GM21737 (cell line): Measurements from ENCODE around the gene MYH13.

Experiments
- ATAC-seq: cut with Tn5 transposase; IDR thresholded peaks from one replicate; pipeline ENCODE4 v1.9.1; 2021; ENCODE audit warnings: mild to moderate bottlenecking, moderate library complexity; ENCODE audit not compliant: unreplicated experiment

Gene MYH13

DNA sequence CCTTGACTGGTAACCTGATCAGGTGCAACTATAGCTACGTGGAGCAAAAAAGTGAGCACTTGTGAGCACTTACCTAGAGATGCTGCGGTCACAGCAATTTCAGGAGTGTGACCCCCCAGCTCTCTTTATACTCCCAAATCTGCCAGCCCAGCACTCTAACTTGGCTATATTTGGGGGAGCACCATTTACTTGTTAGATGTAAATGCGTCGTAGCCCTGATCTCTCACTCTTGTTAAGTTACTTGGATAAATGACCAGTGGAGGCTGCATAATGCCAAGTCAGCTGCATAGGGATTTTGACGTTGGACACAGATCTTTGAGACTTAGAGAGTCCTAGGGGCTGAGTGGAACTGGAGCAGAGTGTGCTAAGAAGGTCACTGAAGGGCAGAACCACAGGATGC, at the start of gene MYH13:
MYH13 (minus strand) TSS at position 101 of the 400 bp plus-strand sequence. CDS start 8,476 bp downstream, outside the sequence.
- no peak for ATAC-seq

DNA sequence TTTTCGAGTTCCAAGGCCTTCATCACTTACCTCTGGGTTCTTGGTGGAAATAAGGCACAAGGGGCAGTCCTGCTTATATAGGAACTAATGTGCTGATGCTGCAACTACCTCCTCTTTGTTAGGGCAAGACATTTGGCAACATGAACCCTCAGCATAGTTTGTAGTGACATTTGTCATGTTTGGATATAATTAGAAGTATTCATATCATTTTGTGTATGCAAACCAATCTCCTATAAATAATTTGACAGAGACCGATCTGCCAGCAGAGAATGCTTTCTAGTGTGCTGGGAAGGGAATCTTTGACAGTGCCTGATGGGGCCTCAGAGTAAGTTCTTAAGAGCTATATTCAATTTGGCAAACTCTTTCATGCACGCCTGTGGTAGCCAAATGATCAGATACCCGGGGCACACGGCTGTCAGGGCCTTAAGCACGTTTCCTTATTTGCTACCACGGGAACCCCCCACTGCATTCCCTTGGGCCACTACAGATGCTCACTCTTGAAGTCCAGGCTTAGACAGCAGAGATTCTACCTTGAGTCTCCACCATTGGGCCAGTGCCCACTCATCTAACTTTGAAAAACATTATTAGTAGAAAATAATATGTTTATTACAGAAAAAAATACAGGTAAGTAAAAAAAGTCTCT, 49.2 kb upstream of the MYH13 start, which contains the start of gene MYH8:
MYH8 (minus strand) TSS at position 51 of the 643 bp plus-strand sequence. CDS start 1,723 bp downstream, outside the sequence.
- no peak for ATAC-seq

DNA sequence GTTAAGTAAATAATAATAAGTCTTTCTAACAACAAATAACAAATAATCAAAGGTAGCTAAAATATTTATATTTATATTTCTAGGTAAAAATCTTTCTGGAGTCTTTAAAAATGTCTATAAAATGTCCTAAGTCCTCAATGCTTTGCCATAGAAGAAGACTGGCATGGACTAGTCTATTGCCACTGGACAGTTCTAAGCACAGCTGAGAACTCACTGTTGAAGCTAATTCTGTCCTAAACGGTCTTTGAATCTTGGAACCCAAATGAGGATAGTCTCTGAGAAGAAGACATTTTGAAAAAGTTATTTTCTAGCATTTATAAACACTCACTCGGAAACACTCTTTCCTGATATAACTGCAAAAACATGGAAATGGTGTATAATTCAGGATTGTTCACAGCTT, 48.4 kb upstream of the MYH13 start:
- ATAC-seq = no peak

DNA sequence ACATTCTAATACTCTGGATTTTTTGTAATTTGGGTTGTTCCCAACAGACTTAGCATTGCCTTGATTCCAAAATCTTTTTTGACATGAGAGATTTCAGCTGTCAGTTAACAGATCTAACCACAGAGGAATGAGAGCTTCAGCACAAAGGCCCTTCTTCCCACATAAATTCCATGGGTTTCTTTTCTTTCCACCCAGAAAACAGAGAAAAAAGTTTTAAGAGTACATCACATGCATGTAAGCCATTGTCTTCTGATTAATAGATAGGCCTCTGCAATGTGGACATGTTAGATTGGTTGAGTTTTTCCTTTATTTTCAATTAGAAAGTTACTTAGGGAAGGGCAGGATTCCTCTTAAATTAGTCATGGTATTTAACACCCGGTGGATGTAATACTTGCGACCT, 48.0 kb upstream of the MYH13 start:
- ATAC-seq = no peak

DNA sequence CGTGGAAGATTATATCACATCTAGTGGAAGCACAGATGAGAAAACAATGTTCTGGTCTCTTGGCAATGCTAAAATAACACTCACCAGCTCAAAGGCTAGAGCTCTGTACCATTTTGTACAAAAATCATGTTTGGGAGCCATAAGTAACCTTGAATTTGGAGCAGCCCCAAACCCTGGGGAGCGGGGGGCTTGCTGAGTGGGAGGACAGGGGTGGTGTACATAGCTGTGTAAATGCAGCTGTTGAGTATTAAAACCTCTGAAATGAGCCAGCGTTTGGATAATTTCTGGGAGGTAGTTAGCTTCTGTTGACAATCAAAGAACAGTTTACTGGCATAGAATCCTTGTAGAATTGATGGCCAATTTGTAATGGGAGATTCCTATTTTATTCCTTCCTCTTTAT, 44.6 kb upstream of the MYH13 start:
- ATAC-seq = no peak

DNA sequence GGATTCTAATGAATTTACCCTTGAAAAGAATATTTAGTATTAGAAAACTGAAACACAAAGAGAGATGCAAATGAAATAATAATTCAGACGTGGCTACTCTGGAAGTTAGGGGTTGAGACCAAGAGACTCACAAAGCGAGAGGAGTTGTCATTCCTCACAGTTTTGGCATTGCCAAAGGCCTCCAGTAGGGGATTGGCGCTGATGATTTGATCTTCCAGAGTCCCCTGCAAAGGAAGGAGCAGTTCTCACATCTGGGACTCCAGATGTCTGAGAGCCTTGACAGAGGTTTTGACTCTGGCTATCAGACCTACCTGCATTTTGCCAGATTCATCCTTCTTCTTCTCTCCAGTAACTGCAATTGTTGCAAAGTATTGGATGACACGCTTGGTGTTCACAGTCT, 42.4 kb upstream of the MYH13 start:
- ATAC-seq = no peak

DNA sequence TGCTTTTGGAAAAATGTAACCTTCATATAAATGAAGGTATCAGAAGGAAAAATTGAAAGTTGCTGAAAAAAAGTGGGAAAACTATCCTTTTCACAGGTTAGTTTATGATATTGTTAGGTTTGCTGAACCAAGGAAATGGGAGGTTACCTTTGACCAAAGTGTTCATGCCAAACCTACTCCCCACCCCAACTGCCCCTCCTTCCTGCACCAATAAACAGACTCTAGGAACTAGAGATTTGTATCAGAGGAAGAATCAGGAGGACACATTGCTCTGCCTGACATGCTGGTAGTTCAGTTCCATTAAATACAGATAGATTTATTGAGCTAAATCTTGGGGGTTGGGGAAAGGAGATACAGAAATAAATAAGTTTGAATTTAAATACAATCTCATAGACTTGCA, 30.8 kb upstream of the MYH13 start:
- ATAC-seq = no peak

DNA sequence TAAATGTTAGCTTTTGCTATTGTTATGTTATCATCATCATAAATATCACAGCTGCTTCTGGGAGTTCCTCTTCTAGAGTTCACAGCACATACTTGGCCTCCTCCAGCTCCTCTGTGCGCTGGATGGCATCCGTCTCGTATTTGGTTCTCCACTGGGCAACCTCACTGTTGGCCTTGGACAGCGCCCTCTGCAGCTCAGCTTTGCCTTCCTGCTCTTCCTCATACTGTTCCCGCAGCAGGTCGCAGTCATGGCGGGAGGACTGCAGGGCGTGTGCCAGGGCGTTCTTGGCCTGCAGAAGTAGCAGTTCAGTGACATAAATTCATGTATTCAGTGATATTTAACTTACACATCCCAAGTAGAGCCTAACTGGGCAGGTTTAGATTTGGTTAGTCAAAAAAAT, 25.5 kb upstream of the MYH13 start:
- no peak for ATAC-seq

DNA sequence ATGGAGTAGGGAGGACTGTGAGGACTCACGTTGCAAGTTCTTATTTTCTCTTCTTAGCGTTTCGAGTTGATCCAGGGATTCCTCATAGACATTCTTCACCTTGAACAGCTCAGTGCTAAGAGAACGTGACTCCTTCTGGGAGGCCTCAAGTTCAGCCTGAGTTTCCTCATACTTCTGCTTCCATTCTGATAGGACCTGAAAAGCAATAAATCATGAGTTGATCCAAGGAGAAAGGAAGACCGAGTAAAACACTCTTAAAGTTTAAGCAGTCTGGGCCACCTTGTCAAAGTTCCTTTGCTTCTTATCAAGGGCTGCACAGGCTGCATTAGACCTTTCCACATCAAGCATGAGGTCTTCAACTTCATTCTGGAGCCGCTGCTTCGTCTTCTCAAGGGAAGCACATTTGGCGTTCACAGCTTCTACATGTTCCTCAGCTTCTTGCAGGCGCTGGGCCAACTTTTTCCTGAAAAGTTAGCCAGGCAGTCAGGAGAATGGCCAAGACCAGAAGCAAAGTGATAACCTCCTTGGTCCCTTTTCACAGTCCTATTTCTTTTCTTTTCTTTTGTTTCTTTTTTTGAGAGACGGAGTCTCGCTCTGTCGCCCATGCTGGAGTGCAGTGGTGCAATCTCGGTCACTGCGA, 23.8 kb upstream of the MYH13 start:
- ATAC-seq = no peak

DNA sequence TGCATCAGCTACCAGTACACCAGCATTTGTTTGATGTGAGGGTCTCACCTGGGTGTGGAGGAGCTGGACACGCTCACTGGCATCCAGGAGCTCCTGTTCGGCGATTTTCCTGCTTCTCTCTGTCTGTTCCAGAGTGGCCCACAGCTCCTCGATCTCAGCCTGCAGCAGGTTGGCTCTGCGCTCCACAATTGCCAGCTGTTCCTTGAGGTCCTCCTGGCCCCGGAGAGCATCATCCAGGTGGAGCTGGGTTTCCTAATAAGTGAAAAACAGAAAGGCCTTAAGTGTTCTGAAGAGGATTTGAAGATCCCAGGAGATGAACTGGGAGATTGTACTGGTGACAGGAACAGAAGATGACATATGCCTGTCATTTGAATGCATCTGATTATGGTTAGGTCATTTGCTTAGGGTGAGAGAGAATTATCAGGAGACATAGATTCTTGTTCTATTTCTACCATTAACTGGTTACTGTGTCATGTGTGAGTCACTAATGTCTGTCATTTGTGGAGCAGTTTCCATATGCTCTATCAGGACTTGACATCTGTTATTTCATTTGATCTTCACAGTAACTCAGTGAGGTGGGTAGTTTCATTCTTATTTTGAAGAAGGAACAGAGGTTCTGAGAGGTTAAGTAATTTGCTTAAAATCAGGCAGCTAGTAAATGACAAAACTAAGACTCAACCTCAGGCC, 21.5 kb upstream of the MYH13 start:
- no peak for ATAC-seq

DNA sequence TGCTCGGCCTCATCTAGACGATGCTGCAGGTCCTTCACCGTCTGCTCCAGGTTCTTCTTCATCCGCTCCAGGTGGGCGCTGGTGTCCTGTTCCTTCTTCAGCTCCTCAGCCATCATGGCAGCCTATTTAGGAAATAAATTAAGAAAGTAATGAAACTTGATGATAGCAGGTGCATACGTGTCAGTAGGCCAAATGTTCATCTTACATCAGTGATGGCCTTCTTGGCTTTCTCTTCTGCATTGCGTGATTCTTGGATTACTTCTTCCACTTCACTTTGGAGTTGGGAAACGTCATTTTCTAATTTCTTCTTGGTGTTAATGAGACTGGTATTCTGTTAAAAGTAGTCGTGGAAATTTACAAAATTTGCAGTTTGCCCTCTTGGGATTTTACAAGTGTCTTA, 20.1 kb upstream of the MYH13 start:
- ATAC-seq = no peak

DNA sequence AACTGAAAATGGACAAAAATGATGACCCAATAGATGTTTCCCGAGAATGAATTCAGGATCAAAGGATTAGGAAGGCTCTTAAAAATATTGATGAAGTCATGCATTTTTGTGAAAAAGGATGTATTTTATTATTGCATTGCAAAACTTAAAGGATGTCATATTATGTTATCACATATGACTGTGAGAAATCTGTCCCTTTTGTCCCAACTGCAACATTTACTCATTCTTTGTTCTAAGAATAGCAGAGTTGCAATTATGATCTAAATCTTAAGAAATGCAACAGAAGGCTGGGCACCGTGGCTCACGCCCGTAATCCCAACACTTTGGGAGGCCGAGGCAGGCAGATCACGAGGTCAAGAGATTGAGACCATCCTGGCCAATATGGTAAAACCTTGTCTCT, 13.1 kb upstream of the MYH13 start:
- no peak for ATAC-seq

DNA sequence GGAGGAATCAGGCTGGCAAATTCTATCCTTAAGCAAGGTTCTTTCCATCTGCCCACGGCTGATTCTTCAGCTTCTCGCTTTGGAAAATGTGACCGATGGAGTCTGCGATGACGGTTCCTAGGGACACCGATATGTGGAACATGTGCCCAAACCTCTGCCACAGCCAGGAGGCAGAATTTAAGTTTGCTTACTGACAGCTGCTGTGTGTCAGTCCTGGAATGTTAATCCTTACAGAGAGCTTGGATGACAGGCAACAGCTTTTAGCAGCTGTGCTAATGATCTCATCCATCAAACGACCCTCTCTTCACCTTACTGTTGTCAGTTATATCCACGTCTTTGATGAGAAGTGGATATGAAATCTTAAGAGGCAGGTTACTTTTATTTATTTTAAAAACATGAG, 11.4 kb upstream of the MYH13 start:
- no peak for ATAC-seq

DNA sequence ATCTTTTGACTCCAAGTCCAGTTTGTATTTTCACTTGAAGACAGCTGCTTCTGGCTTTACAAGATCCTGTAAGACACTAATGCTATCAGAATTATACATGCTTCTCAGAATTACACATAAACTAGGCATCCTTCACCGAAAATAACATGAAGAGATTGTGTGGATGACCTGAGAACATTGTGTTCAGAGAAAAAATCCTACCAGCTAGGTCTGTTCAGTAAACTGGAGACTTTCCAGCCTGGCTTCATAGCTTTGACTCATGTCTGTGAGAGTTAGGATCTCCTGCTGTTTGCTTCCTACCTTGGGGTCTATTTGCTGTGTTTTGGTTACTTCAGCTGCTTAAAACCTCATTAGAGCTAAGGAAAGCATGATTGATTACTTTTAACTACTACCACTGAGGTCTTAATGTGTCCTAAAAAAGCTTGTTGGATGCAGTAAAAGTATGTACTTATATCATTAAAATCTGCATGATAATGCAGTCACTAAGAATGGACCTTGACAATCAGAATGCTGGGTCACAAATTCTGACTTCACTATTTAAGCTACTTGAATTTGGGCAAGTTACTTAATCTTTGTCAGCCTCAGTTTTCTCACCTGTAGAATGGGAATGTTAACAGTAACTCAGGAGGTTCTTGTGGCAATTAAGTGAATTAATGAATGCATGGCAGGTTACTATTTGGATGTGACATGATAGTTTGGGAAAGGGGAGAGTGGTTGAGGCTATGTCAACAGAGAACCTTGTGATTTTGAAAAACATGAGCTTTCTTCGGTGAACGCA, 8.0 kb upstream of the MYH13 start:
- ATAC-seq = no peak

DNA sequence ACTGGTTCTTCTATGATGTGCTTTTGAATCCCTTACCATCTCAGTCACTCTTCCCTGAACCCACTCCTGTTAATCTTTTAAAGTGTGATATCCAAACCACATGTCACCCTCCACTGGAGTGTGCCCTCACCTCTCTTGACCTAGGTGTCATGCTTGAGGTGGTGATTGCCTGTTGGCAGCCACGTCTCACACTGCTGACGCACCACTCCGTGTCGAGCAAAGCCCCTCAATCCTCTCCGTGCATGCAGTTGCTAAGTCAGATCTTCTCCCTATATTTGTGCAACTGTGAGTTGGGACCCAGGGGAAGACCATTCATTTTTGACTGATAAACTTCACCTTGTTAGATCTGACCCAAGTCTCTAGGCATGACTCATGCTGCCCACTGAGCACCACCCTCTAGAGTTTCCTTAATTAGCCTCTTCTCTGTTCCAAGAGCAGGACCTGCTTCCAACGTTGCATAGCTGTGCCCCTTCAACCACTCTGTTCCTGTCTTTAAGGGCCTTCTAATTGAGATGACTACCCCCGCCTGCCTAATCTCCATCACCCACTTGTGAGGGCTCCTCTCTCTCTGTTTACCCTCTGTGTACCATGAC, 2.7 kb downstream of the MYH13 start:
- no peak for ATAC-seq

DNA sequence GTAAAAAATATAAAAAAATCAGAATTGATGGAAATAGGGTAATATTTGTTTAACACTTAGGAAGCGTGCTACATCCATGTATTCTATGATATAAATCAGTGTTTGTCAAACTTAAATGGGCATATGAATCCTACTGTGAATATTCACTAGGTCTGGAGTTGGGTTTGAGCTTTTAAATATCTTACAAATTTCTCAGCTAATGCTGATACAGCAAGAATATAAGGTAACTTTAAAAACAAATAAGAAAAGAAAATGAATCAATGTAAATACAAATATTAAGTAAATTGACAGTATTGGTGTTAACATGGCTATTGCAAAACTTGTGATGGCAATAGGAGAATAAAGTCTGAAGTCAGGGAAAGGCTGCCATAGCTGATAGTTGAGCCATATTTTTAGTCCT, 3.6 kb downstream of the MYH13 start:
- ATAC-seq = no peak

DNA sequence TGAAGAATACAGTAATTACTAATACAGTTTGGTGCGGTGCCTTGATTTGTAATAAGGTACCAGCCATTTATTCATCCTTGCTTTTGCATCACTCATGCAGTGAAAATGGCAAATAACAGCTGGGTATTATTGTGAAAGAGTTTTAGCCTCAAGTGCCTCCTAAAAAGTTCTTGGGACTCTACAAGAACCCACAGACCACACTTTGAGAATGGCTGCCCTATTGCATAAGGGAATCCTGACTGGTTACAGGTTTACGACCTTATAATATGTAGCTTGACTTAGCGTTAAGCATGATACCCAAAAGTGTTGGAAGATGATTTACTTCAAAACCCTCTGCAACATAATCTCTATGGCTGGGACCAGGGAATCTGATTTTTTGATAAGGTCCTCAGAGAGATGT, 4.2 kb downstream of the MYH13 start:
- no peak for ATAC-seq

DNA sequence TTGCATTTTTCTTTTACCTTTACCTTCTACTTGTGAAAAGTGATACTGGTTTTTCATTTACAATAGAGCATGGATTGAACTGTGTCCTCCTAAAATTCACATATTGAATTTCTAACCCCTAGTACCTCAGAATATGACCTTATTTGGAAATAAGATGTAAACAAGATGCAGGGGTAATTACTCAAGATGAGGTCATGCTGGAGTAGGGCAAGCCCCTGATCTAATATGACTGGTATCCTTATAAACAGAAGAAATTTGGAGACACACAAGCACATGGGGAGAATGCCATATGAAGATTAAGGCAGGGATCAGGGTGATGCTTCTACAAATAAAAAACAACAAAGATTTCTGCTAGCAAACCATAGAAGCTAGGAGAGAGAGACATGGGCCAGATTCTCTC, 12.2 kb downstream of the MYH13 start:
- no peak for ATAC-seq

DNA sequence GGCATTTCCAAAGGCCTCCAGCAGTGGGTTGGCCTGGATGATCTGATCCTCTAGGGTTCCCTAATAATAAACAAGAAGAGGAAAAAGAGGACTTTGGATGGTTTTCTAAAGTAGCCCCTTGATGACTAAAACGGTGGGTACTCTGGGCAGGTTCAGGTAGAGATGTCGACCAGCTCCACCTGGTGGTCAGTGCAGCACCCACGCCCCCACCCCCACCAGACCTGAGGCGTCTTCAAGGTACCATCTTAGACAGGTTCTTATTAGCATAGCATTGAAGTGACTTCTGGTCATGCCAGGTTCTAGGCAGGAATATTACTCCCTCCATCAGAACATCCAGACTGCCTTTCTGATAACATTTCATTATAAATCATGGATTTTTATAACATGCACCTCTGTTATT, 15.0 kb downstream of the MYH13 start:
- no peak for ATAC-seq

DNA sequence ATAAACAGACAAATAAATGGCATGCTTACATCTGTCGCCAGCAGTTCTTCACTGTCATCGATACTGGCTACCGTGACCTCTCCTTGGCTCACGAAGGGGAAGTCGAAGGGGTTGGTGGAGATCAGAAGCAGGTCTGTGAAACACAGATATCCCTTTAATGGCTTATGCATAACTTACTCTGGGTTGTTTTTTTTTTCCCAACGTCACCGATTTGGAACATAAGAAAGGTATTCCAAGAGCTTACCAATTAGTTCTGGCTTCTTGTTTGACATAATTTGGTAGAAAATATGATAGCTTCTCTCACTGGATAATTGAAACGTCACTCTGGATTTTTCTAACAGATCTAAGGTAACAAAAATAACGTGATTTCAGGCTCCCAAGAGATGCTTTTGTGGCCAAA, 18.2 kb downstream of the MYH13 start:
- ATAC-seq = no peak

DNA sequence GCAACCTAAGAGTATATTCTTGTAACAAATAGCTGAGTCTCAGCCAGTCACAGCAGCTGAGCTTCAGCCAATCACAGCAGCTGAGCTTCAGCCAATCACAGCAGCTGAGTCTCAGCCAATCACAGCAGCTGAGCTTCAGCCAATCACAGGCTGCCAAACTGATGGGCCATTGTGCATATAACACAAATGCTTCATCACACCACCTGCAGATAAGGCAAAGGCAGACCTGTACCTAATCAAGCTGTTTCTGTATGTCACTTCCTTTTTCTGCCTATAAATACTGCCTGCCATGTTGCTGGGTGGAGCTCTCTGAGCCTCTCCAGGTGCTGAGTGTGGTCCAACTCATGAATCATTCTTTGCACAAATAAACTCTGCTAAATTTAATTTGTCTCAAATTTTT, 19.9 kb downstream of the MYH13 start:
- ATAC-seq = no peak
